Measurements from ENCODE around the gene CXCR3.

The CXCR3 gene

DNA sequence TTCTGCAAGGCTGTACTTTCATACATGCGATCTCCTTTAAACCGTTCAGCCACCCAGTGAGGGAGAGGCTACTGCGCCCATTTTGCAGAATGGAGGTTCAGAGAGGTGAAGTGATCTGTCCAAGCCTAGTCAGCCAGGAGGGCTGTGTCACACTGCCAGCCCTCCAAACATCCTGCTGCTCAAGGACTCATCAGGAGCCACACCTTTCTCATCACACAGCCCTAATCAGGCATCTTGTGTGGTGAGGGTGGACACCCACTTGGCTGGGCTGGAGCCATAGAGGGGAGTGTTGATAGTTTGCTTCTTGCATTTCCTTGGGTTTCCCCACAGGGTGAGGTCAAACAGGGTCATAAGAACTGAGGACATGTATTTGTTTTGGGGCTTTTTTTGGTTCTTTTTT lies 5.4 kb upstream of the CXCR3 start:
- no peak for DNase-seq (ENCODE audit: low read depth)
- no peak for TF ChIP-seq CTCF (conservative IDR thresholded peaks at IDR 0.05; ENCODE audit: low read depth, low read length)
- no peak overlapping the region for H3K4me3 ChIP-seq (ENCODE audit: low read length)

DNA sequence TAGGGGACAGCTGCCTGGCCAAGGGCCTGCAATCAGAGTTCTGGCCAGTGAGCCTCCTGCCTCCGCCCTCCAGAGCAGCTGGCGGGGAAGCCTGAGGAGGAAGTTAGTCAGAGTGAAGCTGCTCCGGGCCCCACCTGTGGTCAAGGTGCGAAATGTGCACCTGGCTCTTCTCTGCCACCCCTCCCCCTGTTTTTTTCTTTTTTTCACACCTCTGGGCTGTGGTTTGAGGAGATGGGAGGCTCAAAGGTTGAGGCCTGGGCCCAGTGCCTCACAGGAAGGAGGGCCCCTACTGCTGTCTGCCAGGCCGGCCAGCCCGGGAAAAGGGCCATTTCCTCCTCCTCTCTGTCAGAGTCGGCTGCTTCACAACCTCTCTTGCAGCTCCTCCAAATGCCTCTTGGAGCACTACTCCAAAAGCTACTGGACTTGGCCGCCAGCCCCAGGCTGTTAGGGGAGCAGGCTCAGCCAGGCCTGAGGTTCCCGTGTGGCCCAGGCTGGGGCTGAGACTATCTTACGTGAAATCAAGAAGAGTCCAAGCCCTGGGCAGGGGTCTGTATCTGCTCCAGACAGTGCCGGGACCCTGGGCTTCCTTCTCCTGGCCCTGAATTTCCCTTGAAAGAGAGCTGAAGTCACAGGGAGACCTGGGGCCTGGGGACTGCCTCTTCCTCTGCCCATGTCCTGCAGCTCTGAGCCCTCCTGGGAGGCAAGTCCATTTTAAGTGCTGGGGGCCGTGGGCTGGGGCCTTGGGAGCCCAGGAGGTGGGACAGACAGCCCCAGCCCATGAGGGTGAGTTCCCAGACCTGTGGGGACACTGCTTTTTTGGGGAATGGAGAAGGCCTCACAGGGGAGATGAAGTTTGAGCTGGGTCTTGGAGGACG lies 4.5 kb upstream of the CXCR3 start:
- no peak for DNase-seq (ENCODE audit: low read depth)
- TF ChIP-seq CTCF (conservative IDR thresholded peaks at IDR 0.05; ENCODE audit: low read depth, low read length): no peak
- no peak overlapping the region for H3K4me3 ChIP-seq (ENCODE audit: low read length)

- no peak overlapping the region for H3K4me3 ChIP-seq (ENCODE audit: low read length)
- no peak for TF ChIP-seq CTCF (conservative IDR thresholded peaks at IDR 0.05; ENCODE audit: low read depth, low read length)
- DNase-seq (ENCODE audit: low read depth): no peak
Observed at GRCh38 chrX:71622032-71622575, 3.8 kb upstream of the CXCR3 start.

DNA sequence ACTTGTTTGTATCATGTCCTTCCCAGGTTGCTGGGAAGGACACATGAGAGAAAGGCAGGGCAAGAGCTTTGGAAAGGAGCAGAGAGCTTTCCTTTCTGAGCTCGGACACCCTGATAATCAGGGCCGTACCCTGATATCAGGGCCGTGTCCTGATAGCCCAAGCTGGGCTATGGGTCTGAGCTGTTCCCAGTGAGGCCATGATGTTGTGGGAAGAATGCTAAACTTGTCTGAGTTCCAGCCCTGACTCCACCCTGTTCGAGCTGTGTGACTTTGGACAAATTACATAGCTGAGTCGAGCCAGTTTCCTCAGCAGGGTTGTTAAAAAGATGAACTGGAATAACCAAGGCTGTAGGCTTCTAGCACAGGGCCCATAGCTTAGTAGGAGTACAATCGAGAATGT lies 3.3 kb upstream of the CXCR3 start:
- no peak for DNase-seq (ENCODE audit: low read depth)
- TF ChIP-seq CTCF (conservative IDR thresholded peaks at IDR 0.05; ENCODE audit: low read depth, low read length): no peak
- H3K4me3 ChIP-seq (ENCODE audit: low read length): no peak overlapping the region

- H3K4me3 ChIP-seq (ENCODE audit: low read length): no peak overlapping the region
- TF ChIP-seq CTCF (conservative IDR thresholded peaks at IDR 0.05; ENCODE audit: low read depth, low read length): no peak
- DNase-seq (ENCODE audit: low read depth): no peak
Observed at GRCh38 chrX:71619986-71620385, 1.7 kb upstream of the CXCR3 start.

- TF ChIP-seq CTCF (conservative IDR thresholded peaks at IDR 0.05; ENCODE audit: low read depth, low read length): no peak
- no peak for DNase-seq (ENCODE audit: low read depth)
- no peak overlapping the region for H3K4me3 ChIP-seq (ENCODE audit: low read length)
Observed at GRCh38 chrX:71619193-71619592, 882 bp upstream of the CXCR3 start.

DNA sequence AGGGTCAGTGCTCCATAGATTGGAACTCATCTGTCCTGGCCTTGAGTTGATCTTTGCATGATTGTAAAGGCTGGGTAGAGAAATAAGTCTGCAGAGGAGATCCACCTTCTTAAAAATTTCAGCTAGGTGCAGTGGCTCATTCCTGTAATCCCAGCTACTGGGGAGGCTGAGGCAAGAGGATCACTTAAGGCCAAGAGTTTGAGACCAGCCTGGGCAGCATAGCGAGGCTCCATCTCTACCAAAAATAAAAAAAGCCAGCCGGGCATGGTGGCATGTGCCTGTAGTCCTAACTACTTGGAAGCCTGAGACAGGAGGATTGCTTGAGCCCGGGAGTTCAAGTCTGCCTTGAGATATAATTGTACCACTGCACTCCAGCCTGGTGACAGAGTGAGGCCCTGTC lies 476 bp upstream of the CXCR3 start:
- no peak for TF ChIP-seq CTCF (conservative IDR thresholded peaks at IDR 0.05; ENCODE audit: low read depth, low read length)
- H3K4me3 ChIP-seq (ENCODE audit: low read length): no peak overlapping the region
- DNase-seq (ENCODE audit: low read depth): no peak

Data from retinal pigment epithelial cell (primary cell).